ENCODE results near the gene ZMYND8.
"Not testable (repeated sequence)": the region's sequence is repeated elsewhere in the genome, so short reads cannot be mapped to it uniquely, and the experiment has no call there.

Gene ZMYND8

GRCh38 chr20:47263465-47264084 lies 92.9 kb downstream of the ZMYND8 start:
- DNase-seq = no peak

- no peak for DNase-seq
These were observed 93.4 kb downstream of the ZMYND8 start for GRCh38 chr20:47263080-47263464.

- DNase-seq = no peak
These were observed 94.0 kb downstream of the ZMYND8 start for GRCh38 chr20:47262365-47263013.

GRCh38 chr20:47262008-47262364 lies 94.5 kb downstream of the ZMYND8 start:
- no peak for DNase-seq

- DNase-seq = not testable (repeated sequence)
These were observed 95.2 kb downstream of the ZMYND8 start for GRCh38 chr20:47261161-47261774.

- not testable (repeated sequence) for DNase-seq
These were observed 95.9 kb downstream of the ZMYND8 start for GRCh38 chr20:47260540-47261126.

GRCh38 chr20:47258745-47259695 lies 97.5 kb downstream of the ZMYND8 start:
- no peak for DNase-seq

GRCh38 chr20:47257771-47258170 lies 98.7 kb downstream of the ZMYND8 start:
- no peak for DNase-seq

GRCh38 chr20:47257256-47257655 lies 99.2 kb downstream of the ZMYND8 start:
- no peak for DNase-seq

- DNase-seq = no peak
These were observed 99.7 kb downstream of the ZMYND8 start for GRCh38 chr20:47256668-47257236.

- DNase-seq = no peak
These were observed 102.6 kb downstream of the ZMYND8 start for GRCh38 chr20:47253872-47254271.

GRCh38 chr20:47252879-47253307 lies 103.6 kb downstream of the ZMYND8 start:
- DNase-seq = no peak

GRCh38 chr20:47251154-47252020 lies 105.1 kb downstream of the ZMYND8 start:
- no peak for DNase-seq

- DNase-seq = no peak
These were observed 106.1 kb downstream of the ZMYND8 start for GRCh38 chr20:47250360-47250759.

GRCh38 chr20:47249913-47250312 lies 106.6 kb downstream of the ZMYND8 start:
- DNase-seq = no peak

GRCh38 chr20:47248448-47248966 lies 108.0 kb downstream of the ZMYND8 start:
- no peak for DNase-seq

GRCh38 chr20:47247972-47248371 lies 108.5 kb downstream of the ZMYND8 start:
- DNase-seq = no peak

- DNase-seq = no peak
These were observed 110.3 kb downstream of the ZMYND8 start for GRCh38 chr20:47246061-47246777.

- not testable (repeated sequence) for DNase-seq
These were observed 111.3 kb downstream of the ZMYND8 start for GRCh38 chr20:47245166-47245565.

- DNase-seq = no peak
These were observed 112.0 kb downstream of the ZMYND8 start for GRCh38 chr20:47244451-47244850.

Measured in stimulated activated CD8-positive, alpha-beta memory T cell treated with anti-CD3 and anti-CD28 coated beads, Interleukin-4, amount 100 ng/mL, for 48 hours (primary cell).